Loucy (cell line): Measurements from ENCODE around the gene TMED10.

ENCODE experiments used
- CTCF ChIP-seq: fragments of 200-600 bp; sonication (generic); conservative IDR thresholded peaks from 2 replicates; pipeline ENCODE4 v1.5.1; 2014; ENCODE audit warnings: mild to moderate bottlenecking, antibody characterized with exemption, low read length
- EZH2phosphoT487 ChIP-seq: fragments of 200-600 bp; IDR thresholded peaks from 2 replicates; pipeline ENCODE4 v1.6.1; 2018; ENCODE audit warnings: antibody characterized with exemption, mild to moderate bottlenecking, moderate library complexity, borderline replicate concordance

DNA sequence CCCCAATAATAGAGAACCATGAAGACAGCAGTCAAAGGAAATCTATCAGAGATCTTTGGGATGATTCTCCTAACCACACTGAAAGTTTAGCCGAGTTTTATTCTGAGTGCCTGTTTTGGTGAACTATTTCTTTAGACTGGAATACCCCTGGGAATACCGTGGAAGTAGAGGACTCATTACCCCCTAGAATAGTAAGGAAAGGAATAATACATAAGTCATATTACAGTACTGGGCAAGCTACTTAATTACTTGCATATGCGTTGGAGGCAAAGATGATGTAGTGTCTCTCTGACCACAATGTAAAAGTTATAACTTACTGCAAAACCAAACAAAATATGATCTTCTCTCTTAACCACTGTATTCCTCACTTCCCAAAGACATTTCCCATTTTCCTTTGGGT is 81.5 kb downstream of the TMED10 start:
- no peak for TF ChIP-seq CTCF
- TF ChIP-seq EZH2phosphoT487, result no peak
